Subcutaneous adipose tissue (tissue), 4 donors: ENCODE results near the gene CLIC1. TPM values are rescaled to one million over a fixed set of nuclear protein-coding genes. Genes with fewer than 3 reads are reported as not detected.

Experiments
- total RNA-seq, 4 donors: library from RNA; depleted of rRNA; stranded (reverse); fragments of >200 nt; gene quantifications; one replicate each; pipeline ENCODE4 v1.1.0, GENCODE V29; 2016
- TF ChIP-seq, protein P1 (sequence below): fragments of 450-650 bp; IDR thresholded peaks from one replicate; pipeline ENCODE4 v1.5.1; 2016; ENCODE audit warnings: low read depth, mild to moderate bottlenecking, control low read depth, antibody characterized with exemption, moderate library complexity

CLIC1 gene
- total RNA-seq, 4 donors from 2014 or later, result 181 to 503 (median 311) TPM

DNA sequence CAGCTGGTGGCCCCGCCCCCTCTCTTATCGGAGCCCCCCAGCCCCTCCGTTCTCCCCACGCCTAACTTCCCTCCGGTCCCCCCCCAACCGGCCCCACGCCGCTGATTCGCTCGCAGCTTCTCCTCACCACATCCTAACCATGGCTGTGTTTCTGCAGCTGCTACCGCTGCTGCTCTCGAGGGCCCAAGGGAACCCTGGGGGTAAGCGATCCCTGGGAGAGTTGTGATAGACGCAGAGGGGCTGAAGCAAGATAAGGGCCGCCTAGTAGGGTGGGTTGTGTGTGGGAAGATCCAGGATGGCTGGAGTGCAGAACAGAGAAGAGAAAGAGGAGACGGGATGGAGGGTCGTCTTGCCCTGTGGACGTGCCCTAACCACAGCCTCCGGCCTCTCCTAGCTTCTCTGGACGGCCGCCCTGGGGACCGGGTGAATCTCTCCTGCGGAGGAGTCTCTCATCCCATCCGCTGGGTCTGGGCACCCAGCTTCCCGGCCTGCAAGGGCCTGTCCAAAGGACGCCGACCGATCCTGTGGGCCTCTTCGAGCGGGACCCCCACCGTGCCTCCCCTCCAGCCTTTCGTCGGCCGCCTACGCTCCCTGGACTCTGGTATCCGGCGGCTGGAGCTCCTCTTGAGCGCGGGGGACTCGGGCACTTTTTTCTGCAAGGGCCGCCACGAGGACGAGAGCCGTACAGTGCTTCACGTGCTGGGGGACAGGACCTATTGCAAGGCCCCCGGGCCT is 12.9 kb downstream of the CLIC1 start, which contains the start of gene MPIG6B:
Gene MPIG6B (plus strand): TSS at position 129 of the 735 bp plus-strand sequence. CDS start 11 bp downstream, at position 140.
- TF ChIP-seq, protein P1, sequence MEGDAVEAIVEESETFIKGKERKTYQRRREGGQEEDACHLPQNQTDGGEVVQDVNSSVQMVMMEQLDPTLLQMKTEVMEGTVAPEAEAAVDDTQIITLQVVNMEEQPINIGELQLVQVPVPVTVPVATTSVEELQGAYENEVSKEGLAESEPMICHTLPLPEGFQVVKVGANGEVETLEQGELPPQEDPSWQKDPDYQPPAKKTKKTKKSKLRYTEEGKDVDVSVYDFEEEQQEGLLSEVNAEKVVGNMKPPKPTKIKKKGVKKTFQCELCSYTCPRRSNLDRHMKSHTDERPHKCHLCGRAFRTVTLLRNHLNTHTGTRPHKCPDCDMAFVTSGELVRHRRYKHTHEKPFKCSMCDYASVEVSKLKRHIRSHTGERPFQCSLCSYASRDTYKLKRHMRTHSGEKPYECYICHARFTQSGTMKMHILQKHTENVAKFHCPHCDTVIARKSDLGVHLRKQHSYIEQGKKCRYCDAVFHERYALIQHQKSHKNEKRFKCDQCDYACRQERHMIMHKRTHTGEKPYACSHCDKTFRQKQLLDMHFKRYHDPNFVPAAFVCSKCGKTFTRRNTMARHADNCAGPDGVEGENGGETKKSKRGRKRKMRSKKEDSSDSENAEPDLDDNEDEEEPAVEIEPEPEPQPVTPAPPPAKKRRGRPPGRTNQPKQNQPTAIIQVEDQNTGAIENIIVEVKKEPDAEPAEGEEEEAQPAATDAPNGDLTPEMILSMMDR, result no peak

DNA sequence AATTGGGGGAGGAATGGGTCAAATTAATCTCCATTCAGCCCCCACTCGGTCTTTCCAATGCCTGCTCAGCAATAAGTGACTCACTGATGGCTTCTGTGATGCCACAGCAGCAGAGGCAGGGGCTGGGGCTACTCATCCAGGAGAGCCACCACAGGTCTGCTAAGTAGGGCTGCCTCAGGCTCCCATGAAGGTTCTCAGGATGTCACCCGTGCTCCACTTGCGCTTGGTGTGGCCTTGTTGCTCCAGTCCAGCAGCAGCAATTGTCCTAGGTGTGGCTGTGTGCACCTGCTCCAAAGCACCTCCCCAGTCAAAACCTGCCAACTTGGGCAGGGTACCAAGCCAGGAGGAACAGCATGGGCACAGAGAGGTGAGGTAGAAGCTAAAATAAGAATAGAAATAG is 14.2 kb downstream of the CLIC1 start:
- TF ChIP-seq, protein P1, result no peak

DNA sequence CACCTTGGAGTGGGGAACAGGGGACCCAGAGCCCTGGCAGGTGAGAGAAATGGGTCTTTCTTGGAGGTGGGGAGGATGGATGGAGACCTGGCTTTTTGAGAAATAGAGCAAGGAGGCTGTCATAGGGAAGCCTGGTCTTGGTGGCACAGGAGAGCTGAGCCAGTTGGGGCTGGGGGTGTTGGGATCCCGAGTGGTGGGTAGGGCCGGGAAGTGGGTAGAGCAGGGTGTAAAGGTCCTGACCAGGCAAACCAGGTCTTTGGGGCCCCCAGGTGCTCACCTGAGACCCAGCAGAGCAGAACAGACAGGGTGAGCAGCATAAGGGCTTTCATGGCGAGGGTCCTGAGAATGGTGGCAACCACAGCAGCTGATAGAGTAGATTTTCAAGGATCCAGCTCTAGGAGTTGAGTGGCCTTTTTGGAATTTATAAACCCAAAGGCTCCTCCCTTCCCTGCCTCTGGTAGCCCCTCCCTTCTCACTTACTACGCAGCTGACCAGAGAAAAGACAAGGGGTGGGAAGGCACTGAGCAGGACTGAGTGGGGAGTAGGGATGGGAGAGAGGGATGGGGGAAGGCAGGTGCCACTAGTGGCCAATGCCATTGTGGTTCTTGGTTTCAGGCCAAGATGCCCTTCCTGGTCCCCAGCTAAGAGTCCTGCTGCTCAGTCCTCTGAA is 14.8 kb downstream of the CLIC1 start, which contains the start of gene LY6G6C:
Gene LY6G6C (minus strand): TSS at position 396 of the 670 bp plus-strand sequence. CDS start 67 bp downstream, at position 329.
- TF ChIP-seq, protein P1, result no peak

DNA sequence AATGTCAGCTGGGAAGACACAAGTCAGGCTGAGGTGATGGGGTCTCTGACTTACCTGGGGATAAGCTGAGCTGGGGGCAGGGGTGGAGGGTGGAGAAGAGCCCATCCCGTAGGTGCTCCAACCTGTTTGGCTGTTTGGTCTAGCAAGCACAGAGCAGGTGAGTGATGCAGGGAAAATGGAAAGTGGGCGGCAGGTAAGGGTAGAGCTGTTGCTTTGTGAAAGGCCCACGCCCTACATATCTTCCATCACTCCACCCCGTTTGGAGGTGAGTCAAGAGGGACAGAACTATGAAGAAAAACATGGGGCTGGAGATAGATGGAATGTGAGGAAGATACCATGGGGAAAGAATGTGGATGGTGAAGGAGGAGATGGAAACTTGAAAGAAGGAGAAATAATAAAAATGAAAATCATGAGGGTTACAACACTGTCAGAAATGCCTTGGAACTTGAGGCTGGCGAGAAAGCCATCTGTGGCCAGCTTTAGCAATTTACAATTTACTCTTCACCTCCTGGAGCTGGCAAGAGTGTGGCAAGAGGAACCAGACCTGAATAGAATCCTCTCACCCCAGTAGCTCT is 16.0 kb downstream of the CLIC1 start:
- TF ChIP-seq, protein P1, result no peak

DNA sequence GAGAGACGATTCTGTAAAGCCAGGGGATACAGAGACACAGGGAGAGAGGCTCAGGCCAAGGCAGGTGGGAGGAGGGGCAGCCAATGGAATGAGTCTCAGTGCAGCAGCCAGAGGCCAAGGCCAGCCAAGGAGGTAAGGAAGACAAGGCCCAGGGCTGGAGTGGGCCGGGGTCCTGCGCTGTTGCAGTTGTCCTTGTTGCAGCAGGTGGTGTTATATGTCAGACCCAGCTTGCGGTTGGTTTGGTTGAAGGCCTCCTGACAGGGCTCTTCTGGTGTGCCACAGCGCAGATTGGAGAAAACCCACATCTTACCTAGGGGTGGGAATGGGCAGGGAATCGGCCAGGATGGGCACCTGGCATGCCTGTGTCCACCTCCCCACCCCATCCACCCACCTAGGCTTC is 17.3 kb downstream of the CLIC1 start:
- TF ChIP-seq, protein P1, result no peak

DNA sequence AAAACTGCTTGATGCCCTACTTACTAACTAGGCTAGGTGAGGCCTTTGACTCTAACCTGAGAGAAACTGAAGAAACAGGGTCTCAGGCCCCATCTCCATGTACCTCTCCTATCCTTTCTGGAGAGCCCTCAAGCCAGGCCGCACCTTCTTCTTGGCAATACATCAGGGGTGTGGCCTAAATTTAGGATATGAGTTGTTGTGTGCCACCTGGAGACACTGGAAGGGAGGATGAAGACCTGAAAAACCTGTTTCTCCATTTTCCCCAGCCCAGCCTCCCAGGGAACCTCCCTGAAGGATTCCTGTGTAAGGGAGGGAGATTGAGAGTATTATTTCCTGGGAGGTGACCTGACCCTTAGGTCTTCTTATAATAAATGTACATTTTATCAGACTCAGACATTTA is 18.1 kb downstream of the CLIC1 start:
- TF ChIP-seq, protein P1, result no peak
